ENCODE data around the gene ALDH4A1. TPM values are rescaled to one million over a fixed set of nuclear protein-coding genes. Genes with fewer than 3 reads are reported as not detected.
A peak's percentile ranks its signal among the peaks of the same experiment; 100 is the strongest.

Gene ALDH4A1
- total RNA-seq, 1 donor: 28.6 TPM

- Histone ChIP-seq H3K27ac (ENCODE audit: low read depth, low read length) (no peak overlapping the region), H3K79me2 (ENCODE audit: insufficient read depth, low read length) (peaks cover 81% of the 10 kb centered on the region), H3K27me3 (ENCODE audit: insufficient read depth, low read length) (no peaks in the 10 kb centered on the region), H4K20me1 (ENCODE audit: insufficient read depth, low read length) (peaks cover 66% of the 10 kb centered on the region), H3K9me3 (ENCODE audit: low read depth, low read length) (no peaks in the 10 kb centered on the region), H2AFZ (ENCODE audit: low read length) (no peak overlapping the region), H3K4me1 (ENCODE audit: insufficient read depth, low read length) (peaks cover 19% of the 10 kb centered on the region), H3K4me3 (ENCODE audit: insufficient read depth, low read length) (no peak overlapping the region), H3K4me2 (ENCODE audit: insufficient read depth, low read length) (no peak overlapping the region), H3K36me3 (ENCODE audit: insufficient read depth, low read length) (no peaks in the 10 kb centered on the region)
- DNase-seq (ENCODE audit: insufficient read length, low spot score, missing footprints): peak; percentile 86
- TF ChIP-seq CTCF (IDR thresholded peaks at IDR 0.05; ENCODE audit: extremely low read depth, low read depth, low read length): no peak
Measured at GRCh38 chr1:18932387-18932786, 30.0 kb upstream of the ALDH4A1 start.

- H3K36me3 ChIP-seq (ENCODE audit: insufficient read depth, low read length): no peaks in the 10 kb centered on the region
- H3K79me2 ChIP-seq (ENCODE audit: insufficient read depth, low read length): peaks cover 81% of the 10 kb centered on the region
- H3K9me3 ChIP-seq (ENCODE audit: low read depth, low read length): no peaks in the 10 kb centered on the region
- no peak for TF ChIP-seq CTCF (IDR thresholded peaks at IDR 0.05; ENCODE audit: extremely low read depth, low read depth, low read length)
- peak; percentile 35 for DNase-seq (ENCODE audit: insufficient read length, low spot score, missing footprints)
- H4K20me1 ChIP-seq (ENCODE audit: insufficient read depth, low read length): peaks cover 59% of the 10 kb centered on the region
- H3K4me1 ChIP-seq (ENCODE audit: insufficient read depth, low read length): peaks cover 26% of the 10 kb centered on the region
- H3K27me3 ChIP-seq (ENCODE audit: insufficient read depth, low read length): no peaks in the 10 kb centered on the region
- H2AFZ ChIP-seq (ENCODE audit: low read length): no peak overlapping the region
- no peak overlapping the region for H3K27ac ChIP-seq (ENCODE audit: low read depth, low read length)
- no peak overlapping the region for H3K4me3 ChIP-seq (ENCODE audit: insufficient read depth, low read length)
- H3K4me2 ChIP-seq (ENCODE audit: insufficient read depth, low read length): no peak overlapping the region
Measured at GRCh38 chr1:18931730-18932129, 29.4 kb upstream of the ALDH4A1 start.

- Histone ChIP-seq H3K36me3 (ENCODE audit: insufficient read depth, low read length) (no peaks in the 10 kb centered on the region), H3K4me2 (ENCODE audit: insufficient read depth, low read length) (no peak overlapping the region), H3K27me3 (ENCODE audit: insufficient read depth, low read length) (no peaks in the 10 kb centered on the region), H4K20me1 (ENCODE audit: insufficient read depth, low read length) (peaks cover 43% of the 10 kb centered on the region), H3K9me3 (ENCODE audit: low read depth, low read length) (no peaks in the 10 kb centered on the region), H3K4me3 (ENCODE audit: insufficient read depth, low read length) (no peak overlapping the region), H2AFZ (ENCODE audit: low read length) (no peak overlapping the region), H3K27ac (ENCODE audit: low read depth, low read length) (peak overlapping the region; percentile 31), H3K4me1 (ENCODE audit: insufficient read depth, low read length) (peaks cover 33% of the 10 kb centered on the region), H3K79me2 (ENCODE audit: insufficient read depth, low read length) (peaks cover 74% of the 10 kb centered on the region)
- TF ChIP-seq CTCF (IDR thresholded peaks at IDR 0.05; ENCODE audit: extremely low read depth, low read depth, low read length): no peak
- DNase-seq (ENCODE audit: insufficient read length, low spot score, missing footprints): peak; percentile 84
Measured at GRCh38 chr1:18929686-18930085, 27.3 kb upstream of the ALDH4A1 start.

GRCh38 chr1:18928985-18929384, 26.6 kb upstream of the ALDH4A1 start:
- Histone ChIP-seq H3K4me1 (ENCODE audit: insufficient read depth, low read length) (peaks cover 40% of the 10 kb centered on the region), H3K36me3 (ENCODE audit: insufficient read depth, low read length) (no peaks in the 10 kb centered on the region), H3K4me3 (ENCODE audit: insufficient read depth, low read length) (no peak overlapping the region), H3K9me3 (ENCODE audit: low read depth, low read length) (no peaks in the 10 kb centered on the region), H3K4me2 (ENCODE audit: insufficient read depth, low read length) (no peak overlapping the region), H3K79me2 (ENCODE audit: insufficient read depth, low read length) (peaks cover 79% of the 10 kb centered on the region), H4K20me1 (ENCODE audit: insufficient read depth, low read length) (peaks cover 40% of the 10 kb centered on the region), H3K27me3 (ENCODE audit: insufficient read depth, low read length) (no peaks in the 10 kb centered on the region), H2AFZ (ENCODE audit: low read length) (no peak overlapping the region), H3K27ac (ENCODE audit: low read depth, low read length) (peak overlapping the region; percentile 31)
- TF ChIP-seq CTCF (IDR thresholded peaks at IDR 0.05; ENCODE audit: extremely low read depth, low read depth, low read length): no peak
- DNase-seq (ENCODE audit: insufficient read length, low spot score, missing footprints): no peak

All from osteoblast (primary cell).